B cell (primary cell): ENCODE data around the gene B4GALT7. TPM values are rescaled to one million over a fixed set of nuclear protein-coding genes. Genes with fewer than 3 reads are reported as not detected.

ENCODE experiments used
- ATAC-seq: fragments of 200-7000 bp; cut with Tn5 transposase; one replicate; pipeline ENCODE4 v1.10.0; 2021; ENCODE audit warnings: low read depth, mild to moderate bottlenecking, moderate number of reproducible peaks, moderate library complexity
- CTCF ChIA-PET: fragments of 350-600 bp; sonication (Branson Sonifier 250); formaldehyde crosslinking; loops from one replicate; lab custom pipeline; 2021; ENCODE audit warnings: antibody characterized with exemption, inconsistent platforms; lab: Charles Lee
- POLR2A ChIA-PET: fragments of 350-600 bp; sonication (Branson Sonifier 250); formaldehyde crosslinking; loops from one replicate; lab custom pipeline; 2021; ENCODE audit warnings: antibody characterized with exemption; lab: Charles Lee
- DNase-seq: peaks from one replicate; pipeline ENCODE4 v3.0.0; 2013
- H2AFZ ChIP-seq: 2 replicates; pipeline ENCODE4 v1.6.1; 2012; ENCODE audit warnings: mild to moderate bottlenecking, low read depth, low read length; ENCODE audit not compliant: insufficient read depth, poor library complexity, severe bottlenecking
- H3K27ac ChIP-seq, 2 donors: 1 replicate in 1 of 2; 2 replicates in 1 of 2; pipeline ENCODE4 v1.5.1; 2012 to 2013; ENCODE audit warnings: low read length in 2 of 2, mild to moderate bottlenecking in 2 of 2, moderate library complexity in 1 of 2
- H3K27me3 ChIP-seq, 4 experiments: fragments of 200-600 bp in 1 of 4; sonication (generic) in 1 of 4; replicated peaks in 1 of 4; 1 replicate in 2 of 4; 2 replicates in 2 of 4; pipeline versions ENCODE4 v1.6.1 to v1.7.0; 2013 to 2016; ENCODE audit warnings: low read length in 3 of 4, mild to moderate bottlenecking in 2 of 4, mixed read lengths in 1 of 4, moderate library complexity in 1 of 4; ENCODE audit not compliant: insufficient read depth in 4 of 4, control insufficient read depth in 3 of 4; ENCODE audit errors: control extremely low read depth in 1 of 4
- H3K36me3 ChIP-seq, 2 experiments: replicated peaks in 1 of 2; 1 replicate in 1 of 2; 2 replicates in 1 of 2; pipeline versions ENCODE4 v1.6.1 to v1.7.1; 2013; ENCODE audit warnings: low read length in 1 of 2; ENCODE audit not compliant: insufficient read depth in 2 of 2, control insufficient read depth in 1 of 2; ENCODE audit errors: control extremely low read depth in 1 of 2, extremely low read depth in 1 of 2
- H3K4me1 ChIP-seq, 2 donors: fragments of 200-600 bp in 1 of 2; sonication (generic) in 1 of 2; 1 replicate in 1 of 2; 2 replicates in 1 of 2; pipeline versions ENCODE4 v1.5.1 to v1.6.1; 2013 to 2017; ENCODE audit warnings: low read length in 2 of 2; ENCODE audit not compliant: control insufficient read depth in 2 of 2, insufficient read depth in 2 of 2
- H3K4me2 ChIP-seq: replicated peaks from 2 replicates; pipeline ENCODE3; 2012; ENCODE audit warnings: mild to moderate bottlenecking, low read depth, low read length; ENCODE audit not compliant: poor library complexity, severe bottlenecking
- H3K4me3 ChIP-seq, 5 experiments: fragments of 200-600 bp in 1 of 5; sonication (generic) in 1 of 5; 1 replicate in 3 of 5; 2 replicates in 2 of 5; pipeline versions ENCODE4 v1.5.1 to v1.7.0; 2011 to 2016; ENCODE audit warnings: low read length in 4 of 5, mild to moderate bottlenecking in 4 of 5, low read depth in 2 of 5, control low read depth in 1 of 5, moderate library complexity in 1 of 5; ENCODE audit not compliant: insufficient read depth in 1 of 5; ENCODE audit errors: control extremely low read depth in 1 of 5, extremely low read depth in 1 of 5
- H3K79me2 ChIP-seq: fragments of 200-600 bp; sonication (generic); one replicate; pipeline ENCODE4 v1.6.0; 2016; ENCODE audit warnings: low read length; ENCODE audit not compliant: control insufficient read depth, insufficient read depth
- H3K9ac ChIP-seq: fragments of 200-600 bp; sonication (generic); 2 replicates; pipeline ENCODE4 v1.6.1; 2017; ENCODE audit warnings: mild to moderate bottlenecking, low read length, moderate library complexity
- H3K9me3 ChIP-seq, 3 donors: one replicate each; pipeline versions ENCODE4 v1.6.1 to v1.7.1; 2013; ENCODE audit warnings: low read length in 2 of 3; ENCODE audit not compliant: control insufficient read depth in 2 of 3, insufficient read depth in 1 of 3; ENCODE audit errors: control extremely low read depth in 1 of 3
- H4K20me1 ChIP-seq: 2 replicates; pipeline ENCODE4 v1.6.0; 2012; ENCODE audit warnings: mild to moderate bottlenecking, low read length; ENCODE audit not compliant: insufficient read depth, control insufficient read depth, poor library complexity, severe bottlenecking
- H3K27ac Mint-ChIP-seq: one replicate; pipeline ENCODE4 v1.8.0; 2021; ENCODE audit warnings: mixed read lengths
- H3K27me3 Mint-ChIP-seq: one replicate; pipeline ENCODE4 v1.8.0; 2021; ENCODE audit warnings: mixed read lengths
- H3K4me1 Mint-ChIP-seq: one replicate; pipeline ENCODE4 v1.8.0; 2021; ENCODE audit warnings: mixed read lengths
- H3K4me3 Mint-ChIP-seq: one replicate; pipeline ENCODE4 v1.8.0; 2021; ENCODE audit warnings: mixed read lengths
- H3K9me3 Mint-ChIP-seq: one replicate; pipeline ENCODE4 v1.8.0; 2022; ENCODE audit warnings: mixed read lengths; ENCODE audit not compliant: insufficient read depth
- CTCF ChIP-seq: fragments of 200-600 bp; IDR thresholded peaks from one replicate; pipeline ENCODE4 v1.8.0; 2022; ENCODE audit warnings: antibody characterized with exemption, mild to moderate bottlenecking
- EZH2 ChIP-seq: IDR thresholded peaks from 2 replicates; pipeline ENCODE4 v1.6.1; 2012; ENCODE audit warnings: borderline replicate concordance, low read depth, mild to moderate bottlenecking, moderate library complexity, low read length; ENCODE audit not compliant: insufficient read depth, poor library complexity, severe bottlenecking
- WGBS: methylation state at CpG from one replicate; pipeline ENCODE4 v1.1.5; 2013; ENCODE audit warnings: missing lambda C conversion rate; ENCODE audit not compliant: insufficient coverage; 5-methylcytosine and 5-hydroxymethylcytosine counted together
- intact Hi-C: fragments of 100-400 bp; cut with micrococcal nuclease; formaldehyde crosslinking; loops from one replicate; pipeline ENCODE4 v1.10.0; 2022
- polyA plus RNA-seq: library from polyadenylated mRNA; depleted of rRNA; stranded (reverse); fragments of >200 nt; gene quantifications from 2 replicates; pipeline ENCODE4 v1.2.3, GENCODE V29; 2012
- total RNA-seq, 2 donors: library from RNA; stranded (reverse); fragments of 120-200 nt in 1 of 2; gene quantifications; 1 replicate in 1 of 2; 2 replicates in 1 of 2; pipeline versions ENCODE4 v1.2.3 to v1.2.4, GENCODE V29; 2013 to 2022

Gene B4GALT7
- total and polyA plus RNA-seq, 2 donors (not counting 1 experiment from before 2014, with no cell fraction given), result 27.0 to 41.8 TPM

GRCh38 chr5:177596775-177597238 lies 3.1 kb upstream of the B4GALT7 start:
- Mint-ChIP-seq H3K27me3 (no peaks in the 10 kb centered on the region), H3K9me3 (no peaks in the 10 kb centered on the region), H3K27ac (no peak overlapping the region), H3K4me3 (no peak overlapping the region), H3K4me1 (peaks cover 44% of the 10 kb centered on the region)
- Histone ChIP-seq H3K4me2 (no peak overlapping the region), H3K9me3 (no peaks in the 10 kb centered on the region), H4K20me1 (peaks cover 35% of the 10 kb centered on the region), H3K4me1 (peaks cover 25 to 44% of the 10 kb centered on the region in 2 donors), H3K27me3 (no peaks in the 10 kb centered on the region), H3K27ac (no peak overlapping the region), H3K9ac (no peak overlapping the region), H3K36me3 (peaks cover 23 to 31% of the 10 kb centered on the region in 2 experiments), H2AFZ (no peak overlapping the region), H3K4me3 (no peak overlapping the region), H3K79me2 (peaks cover 20% of the 10 kb centered on the region)
- intact Hi-C loops, result no loop called here
- DNase-seq (no peak), ATAC-seq (no peak)
- CTCF ChIA-PET, result interaction anchor here (0.5 kb wide), 1 partner anchor 1233 kb away, joined by 3 read pairs; no protein-coding TSS in a partner anchor
- no CpG with 5 or more reads among the region's 2 CpGs for WGBS
- no peak for TF ChIP-seq EZH2
- TF ChIP-seq CTCF, result no peak
- POLR2A ChIA-PET, result interaction anchor here (0.7 kb wide), 2 partner anchors 108 to 171 kb away, joined by 3 read pairs; no protein-coding TSS in a partner anchor

- H3K36me3 ChIP-seq, result peaks cover 20 to 31% of the 10 kb centered on the region in 2 experiments
- no peaks in the 10 kb centered on the region for H3K9me3 Mint-ChIP-seq
- DNase-seq, result no peak
- no peak overlapping the region for H3K27ac ChIP-seq
- intact Hi-C loops, result no loop called here
- 54% methylated on average over 2 of the region's 5 CpGs for whole genome bisulfite sequencing
- H3K9ac ChIP-seq, result no peak overlapping the region
- H3K27ac Mint-ChIP-seq, result peak overlapping the region; percentile 89
- POLR2A ChIA-PET, result interaction anchor here (0.6 to 1.2 kb wide), 2 partner anchors 88 to 1040 kb away, joined by 3 read pairs; no protein-coding TSS in a partner anchor
- peaks cover 15 to 33% of the 10 kb centered on the region in 2 donors for H3K4me1 ChIP-seq
- CTCF ChIA-PET, result interaction anchor here (0.7 to 3.0 kb wide), 2 partner anchors 9 to 280 kb away, joined by 3 to 10 read pairs; no protein-coding TSS in a partner anchor
- no peak overlapping the region for H3K4me3 ChIP-seq
- H3K4me1 Mint-ChIP-seq, result peaks cover 31% of the 10 kb centered on the region
- peaks cover 6% of the 10 kb centered on the region for H3K79me2 ChIP-seq
- H3K9me3 ChIP-seq, result no peaks in the 10 kb centered on the region
- H3K27me3 ChIP-seq, result no peaks in the 10 kb centered on the region
- H3K27me3 Mint-ChIP-seq, result no peaks in the 10 kb centered on the region
- H3K4me3 Mint-ChIP-seq, result peak overlapping the region; percentile 90
- peaks cover 21% of the 10 kb centered on the region for H4K20me1 ChIP-seq
- TF ChIP-seq EZH2 (no peak), CTCF (no peak)
- no peak for ATAC-seq
- H3K4me2 ChIP-seq, result peak overlapping the region; percentile 81
- peak overlapping the region; percentile 87 for H2AFZ ChIP-seq
These were observed 1.5 kb upstream of the B4GALT7 start for GRCh38 chr5:177598477-177598876.
